Astrocyte of the cerebellum (primary cell): ENCODE results near the gene SH2D1A.

Experiments
- DNase-seq: peaks from one replicate; pipeline ENCODE4 v3.0.0-alpha.2; 2011; ENCODE audit warnings: low read depth
- H3K4me3 ChIP-seq: 2 replicates; pipeline ENCODE4 v1.5.1; 2011; ENCODE audit warnings: mild to moderate bottlenecking, low read depth, low read length, moderate library complexity
- in situ Hi-C: cut with HindIII; loops from 2 replicates; pipeline ENCODE4 v1.10.0; 2017; ENCODE audit warnings: low sequenced_read_pairs
- TF ChIP-seq, protein P1 (sequence below): IDR thresholded peaks from 2 replicates; pipeline ENCODE4 v1.5.1; 2012; ENCODE audit warnings: low read length, low read depth, moderate library complexity, mild to moderate bottlenecking; ENCODE audit errors: missing control alignments

Gene SH2D1A

DNA sequence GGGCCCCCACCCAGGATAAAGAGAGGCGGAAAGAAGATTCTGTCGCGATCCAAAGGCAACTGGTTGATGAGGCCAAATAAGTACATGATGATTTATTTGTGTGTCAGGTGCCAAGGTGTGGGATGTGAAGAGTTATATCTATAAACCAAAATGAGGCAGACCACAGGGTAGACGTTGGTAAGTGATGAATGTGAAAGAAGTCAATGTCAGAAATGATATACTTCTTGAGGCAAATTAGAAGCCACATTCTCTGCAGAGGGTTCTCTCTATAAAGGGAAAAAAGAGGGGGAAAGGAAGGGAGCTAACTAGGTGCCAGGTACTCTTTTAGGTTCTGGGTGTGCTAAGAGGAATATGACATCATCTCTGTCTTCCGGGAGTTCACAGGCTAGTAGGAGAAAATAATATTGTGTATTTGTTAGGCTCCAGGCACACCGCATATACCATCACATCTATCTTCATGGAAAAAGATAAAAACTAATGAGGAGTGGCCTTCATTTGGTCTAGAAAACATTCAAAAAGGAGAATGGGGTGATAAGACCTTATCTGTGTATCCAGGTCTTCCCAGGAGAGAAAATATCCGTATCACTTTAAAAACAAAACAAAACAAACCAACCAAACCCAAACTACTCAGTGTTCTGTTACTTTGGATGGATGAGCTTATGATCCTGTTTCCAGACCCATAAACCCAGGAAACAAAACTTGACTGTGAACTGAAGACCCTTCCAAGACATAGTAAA is 4.8 kb upstream of the SH2D1A start:
- in situ Hi-C loops: no loop called here

DNA sequence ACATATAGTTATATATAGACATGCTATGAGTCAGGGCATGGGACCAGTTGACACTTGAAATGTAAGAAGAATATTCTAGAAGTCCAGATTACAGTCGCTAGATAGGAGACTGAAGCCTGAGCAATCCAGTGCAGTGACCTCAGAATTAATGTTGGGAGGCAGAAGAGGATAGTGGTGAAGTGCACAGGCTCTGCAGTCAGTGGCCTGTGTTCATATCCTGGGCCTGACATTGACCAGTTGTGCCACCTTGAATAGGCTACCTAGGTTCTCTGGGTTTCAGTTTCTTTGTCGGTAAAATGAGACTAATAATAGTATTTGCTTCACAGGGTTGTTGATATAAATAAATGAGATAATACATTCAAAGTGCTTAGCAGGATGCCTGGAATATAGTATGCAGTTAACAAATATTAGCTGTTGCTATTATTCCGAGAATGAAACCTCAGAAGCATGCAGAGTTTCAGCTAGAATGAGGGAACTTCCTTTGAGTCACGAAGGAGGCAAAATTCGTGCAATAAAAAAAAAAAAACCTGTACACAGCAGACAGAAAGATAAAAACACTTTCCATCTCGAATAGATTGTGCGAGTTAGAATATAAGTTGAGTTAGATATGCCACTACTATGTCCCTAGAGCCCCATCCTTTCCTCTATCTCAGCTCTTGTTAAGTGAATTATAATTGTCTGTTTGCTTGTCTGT is 4.0 kb upstream of the SH2D1A start:
- TF ChIP-seq, protein P1, sequence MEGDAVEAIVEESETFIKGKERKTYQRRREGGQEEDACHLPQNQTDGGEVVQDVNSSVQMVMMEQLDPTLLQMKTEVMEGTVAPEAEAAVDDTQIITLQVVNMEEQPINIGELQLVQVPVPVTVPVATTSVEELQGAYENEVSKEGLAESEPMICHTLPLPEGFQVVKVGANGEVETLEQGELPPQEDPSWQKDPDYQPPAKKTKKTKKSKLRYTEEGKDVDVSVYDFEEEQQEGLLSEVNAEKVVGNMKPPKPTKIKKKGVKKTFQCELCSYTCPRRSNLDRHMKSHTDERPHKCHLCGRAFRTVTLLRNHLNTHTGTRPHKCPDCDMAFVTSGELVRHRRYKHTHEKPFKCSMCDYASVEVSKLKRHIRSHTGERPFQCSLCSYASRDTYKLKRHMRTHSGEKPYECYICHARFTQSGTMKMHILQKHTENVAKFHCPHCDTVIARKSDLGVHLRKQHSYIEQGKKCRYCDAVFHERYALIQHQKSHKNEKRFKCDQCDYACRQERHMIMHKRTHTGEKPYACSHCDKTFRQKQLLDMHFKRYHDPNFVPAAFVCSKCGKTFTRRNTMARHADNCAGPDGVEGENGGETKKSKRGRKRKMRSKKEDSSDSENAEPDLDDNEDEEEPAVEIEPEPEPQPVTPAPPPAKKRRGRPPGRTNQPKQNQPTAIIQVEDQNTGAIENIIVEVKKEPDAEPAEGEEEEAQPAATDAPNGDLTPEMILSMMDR: no peak
- DNase-seq: no peak
- in situ Hi-C loops: no loop called here
- no peak overlapping the region for H3K4me3 ChIP-seq

More for the DNA sequence above, 4.8 kb upstream of the SH2D1A start:
- H3K4me3 ChIP-seq: no peak overlapping the region
- TF ChIP-seq, protein P1: no peak
- no peak for DNase-seq

DNA sequence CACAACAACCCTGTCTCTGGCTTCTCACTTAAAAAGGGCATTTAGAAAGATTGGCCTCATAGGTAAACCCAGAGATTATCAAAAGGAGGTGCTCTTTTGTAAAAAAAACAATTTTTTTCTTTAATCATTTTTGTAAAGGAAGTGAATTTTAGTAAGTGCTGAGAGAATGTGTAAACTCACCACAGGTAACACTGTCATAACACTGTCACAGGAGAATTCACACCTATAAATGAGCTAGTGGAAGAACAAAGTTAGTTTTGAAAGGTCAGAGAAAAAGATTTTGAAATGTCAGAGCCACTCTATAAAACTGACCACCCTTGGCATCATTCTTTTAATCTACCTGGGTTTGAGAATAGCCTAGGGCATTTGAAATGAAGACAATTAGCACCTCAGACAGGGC is 3.3 kb upstream of the SH2D1A start:
- H3K4me3 ChIP-seq: no peak overlapping the region
- in situ Hi-C loops: no loop called here
- no peak for DNase-seq
- TF ChIP-seq, protein P1: no peak

DNA sequence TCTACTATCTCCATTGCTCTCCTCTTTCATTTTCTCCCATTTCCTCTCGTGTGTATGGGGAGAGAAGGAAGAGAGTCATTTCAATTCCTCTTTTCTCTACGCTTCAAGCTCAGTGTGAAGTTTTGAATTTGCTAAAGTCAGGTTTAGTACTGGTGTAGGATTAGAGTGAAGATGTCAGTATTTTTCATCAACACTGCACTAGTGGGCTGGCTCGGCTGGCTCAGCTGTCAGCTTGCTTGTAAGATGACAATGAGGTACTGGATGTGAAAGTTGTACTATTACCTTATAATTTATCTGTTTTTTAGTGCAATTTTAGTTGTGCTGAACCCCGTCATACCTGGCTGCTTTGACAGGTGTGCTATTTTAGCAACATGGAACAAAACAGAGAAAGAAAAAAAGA is 2.1 kb upstream of the SH2D1A start:
- no peak for DNase-seq

DNA sequence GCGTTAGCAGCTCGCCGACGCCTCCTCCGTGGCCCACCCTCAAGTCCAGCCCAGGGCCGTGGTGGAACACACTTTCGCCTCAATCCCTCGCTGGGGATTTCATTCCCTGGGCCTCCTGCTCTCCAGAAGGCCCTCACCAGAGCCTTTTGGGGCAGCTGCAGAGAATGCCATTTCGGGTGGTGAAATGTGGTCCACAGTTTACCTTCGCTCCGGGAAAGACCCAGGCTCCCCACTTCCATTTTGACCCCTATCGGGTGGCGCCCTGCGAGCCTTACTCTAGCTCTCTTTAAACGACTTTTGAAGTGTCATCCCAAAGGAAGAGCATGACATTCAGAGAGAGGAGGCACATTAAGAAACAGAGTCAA is 496 bp downstream of the SH2D1A start:
- TF ChIP-seq, protein P1: no peak
- in situ Hi-C loops: no loop called here
- no peak overlapping the region for H3K4me3 ChIP-seq
- no peak for DNase-seq

More for the DNA sequence above, 2.1 kb upstream of the SH2D1A start:
- in situ Hi-C loops: no loop called here
- H3K4me3 ChIP-seq: no peak overlapping the region
- TF ChIP-seq, protein P1: no peak

DNA sequence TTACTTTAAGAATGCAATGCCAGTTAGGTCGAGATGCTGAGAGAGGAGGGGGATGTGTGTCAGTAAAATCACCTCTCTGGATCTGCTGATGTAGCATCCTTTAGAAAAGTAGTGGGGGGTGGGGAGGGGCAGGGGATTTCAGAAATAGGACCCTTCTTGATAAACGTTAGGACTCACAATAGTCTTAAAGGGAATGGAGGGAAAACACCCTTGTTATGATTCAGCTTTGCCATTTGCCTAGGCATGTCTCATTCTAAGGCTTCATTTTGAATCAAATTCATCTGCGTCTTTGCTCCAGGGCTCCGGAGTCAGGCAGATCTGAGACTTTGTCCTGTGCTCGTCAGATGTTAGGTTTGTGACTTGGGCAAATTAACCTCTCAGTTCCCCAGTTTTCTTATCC is 879 bp downstream of the SH2D1A start:
- H3K4me3 ChIP-seq: no peak overlapping the region
- TF ChIP-seq, protein P1: no peak
- in situ Hi-C loops: no loop called here
- no peak for DNase-seq
